ENCODE data around the gene SH3GL2.

Gene SH3GL2

GRCh38 chr9:17611917-17612316 is 33.1 kb downstream of the SH3GL2 start:
- no peak for DNase-seq

DNA sequence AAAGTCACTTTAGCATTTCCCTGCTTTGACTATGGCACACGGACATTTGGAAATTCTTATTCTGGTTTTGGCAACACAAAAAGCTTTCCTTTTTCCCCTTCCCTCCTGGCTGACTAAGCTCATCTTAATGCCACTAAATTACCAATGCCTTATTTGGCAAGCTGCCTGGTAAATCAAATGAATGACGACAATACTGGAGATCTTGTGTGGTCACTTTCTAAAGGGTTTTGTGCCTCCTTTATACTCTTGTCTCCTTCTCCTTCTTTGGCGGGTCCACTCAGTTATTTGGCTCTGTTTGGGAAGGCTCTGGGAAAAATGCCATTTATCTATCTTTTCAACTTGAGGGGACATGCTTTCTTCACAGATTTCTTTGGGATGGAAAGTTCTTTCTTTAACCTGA is 34.9 kb downstream of the SH3GL2 start:
- DNase-seq = no peak

DNA sequence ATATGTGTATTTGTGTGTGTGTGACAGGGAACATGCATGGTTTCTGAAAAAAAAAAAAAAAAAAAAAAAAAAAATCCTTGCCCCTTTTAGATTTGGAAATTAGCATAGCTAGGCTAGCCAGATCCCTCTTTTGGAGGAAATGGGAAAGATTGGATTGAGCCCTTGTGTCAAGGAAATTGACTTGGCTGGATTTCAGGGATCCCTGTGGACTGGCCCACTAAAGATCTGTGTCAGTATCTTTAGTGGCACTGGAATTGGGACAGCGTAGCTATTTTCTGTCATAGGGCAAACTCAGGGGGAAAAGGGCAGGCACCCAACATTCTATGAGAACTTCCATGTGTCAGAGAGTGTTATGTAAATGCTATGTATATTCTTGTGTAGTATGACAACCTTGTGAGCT is 35.4 kb downstream of the SH3GL2 start:
- no peak for DNase-seq

- DNase-seq = no peak
These were observed 36.0 kb downstream of the SH3GL2 start for GRCh38 chr9:17614903-17615302.

GRCh38 chr9:17622141-17622540 is 43.3 kb downstream of the SH3GL2 start:
- DNase-seq = no peak

DNA sequence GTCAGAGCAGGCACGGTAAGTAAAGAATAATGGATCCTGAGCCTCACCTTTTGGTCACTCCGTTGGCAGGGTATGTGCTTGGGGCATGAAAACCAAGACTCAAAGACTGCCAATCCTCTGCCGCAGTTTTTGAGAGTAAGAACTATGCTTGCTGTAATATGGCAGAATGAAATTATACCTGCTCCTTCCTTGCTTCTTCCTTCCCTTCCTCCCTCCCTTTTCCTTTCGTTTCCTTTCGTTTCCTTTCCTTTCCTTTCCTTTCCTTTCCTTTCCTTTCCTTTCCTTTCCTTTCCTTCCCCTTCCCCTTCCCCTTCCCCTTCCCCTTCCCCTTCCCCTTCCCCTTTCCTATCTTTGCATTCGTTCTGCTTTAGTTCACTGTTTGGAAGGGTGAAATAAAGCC is 43.9 kb downstream of the SH3GL2 start:
- no peak for DNase-seq

DNA sequence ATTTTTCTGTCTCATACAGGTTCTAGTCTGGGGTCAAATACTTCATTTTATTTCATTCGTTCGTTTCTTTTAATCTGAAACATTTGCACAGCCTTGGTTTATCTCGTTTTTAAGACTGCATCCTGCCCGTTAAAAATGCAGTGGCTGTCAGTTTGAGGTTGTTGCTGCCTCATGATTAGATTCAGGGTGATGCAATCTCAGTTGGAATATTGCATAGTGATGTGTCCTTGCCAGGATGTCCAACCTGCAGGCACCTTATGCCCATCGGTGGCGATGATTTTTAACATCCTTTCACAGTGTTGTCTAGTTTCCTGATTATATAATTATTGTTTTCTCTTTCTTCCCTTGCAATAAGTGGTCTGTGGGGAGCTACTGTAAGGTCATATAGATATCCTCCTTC is 45.1 kb downstream of the SH3GL2 start:
- no peak for DNase-seq

DNA sequence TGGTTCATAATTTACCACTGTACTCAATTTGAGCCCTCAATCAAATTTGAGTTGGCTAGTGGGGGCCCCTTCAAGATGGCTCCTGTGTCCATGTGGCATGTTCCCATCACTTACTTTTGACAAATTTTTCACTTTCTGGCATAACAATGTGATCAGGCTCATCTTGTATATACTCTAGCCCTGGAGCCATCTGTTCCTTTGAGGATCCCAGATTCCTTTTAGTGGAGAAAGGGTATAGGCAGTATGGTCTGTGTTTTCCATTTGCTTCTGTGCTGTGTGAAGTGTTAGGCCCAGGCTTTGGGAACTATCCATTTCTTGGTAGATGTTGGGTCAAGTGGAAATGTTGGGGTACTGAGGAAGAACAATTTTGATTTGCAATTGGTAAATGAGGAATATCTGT is 45.7 kb downstream of the SH3GL2 start:
- DNase-seq = no peak

DNA sequence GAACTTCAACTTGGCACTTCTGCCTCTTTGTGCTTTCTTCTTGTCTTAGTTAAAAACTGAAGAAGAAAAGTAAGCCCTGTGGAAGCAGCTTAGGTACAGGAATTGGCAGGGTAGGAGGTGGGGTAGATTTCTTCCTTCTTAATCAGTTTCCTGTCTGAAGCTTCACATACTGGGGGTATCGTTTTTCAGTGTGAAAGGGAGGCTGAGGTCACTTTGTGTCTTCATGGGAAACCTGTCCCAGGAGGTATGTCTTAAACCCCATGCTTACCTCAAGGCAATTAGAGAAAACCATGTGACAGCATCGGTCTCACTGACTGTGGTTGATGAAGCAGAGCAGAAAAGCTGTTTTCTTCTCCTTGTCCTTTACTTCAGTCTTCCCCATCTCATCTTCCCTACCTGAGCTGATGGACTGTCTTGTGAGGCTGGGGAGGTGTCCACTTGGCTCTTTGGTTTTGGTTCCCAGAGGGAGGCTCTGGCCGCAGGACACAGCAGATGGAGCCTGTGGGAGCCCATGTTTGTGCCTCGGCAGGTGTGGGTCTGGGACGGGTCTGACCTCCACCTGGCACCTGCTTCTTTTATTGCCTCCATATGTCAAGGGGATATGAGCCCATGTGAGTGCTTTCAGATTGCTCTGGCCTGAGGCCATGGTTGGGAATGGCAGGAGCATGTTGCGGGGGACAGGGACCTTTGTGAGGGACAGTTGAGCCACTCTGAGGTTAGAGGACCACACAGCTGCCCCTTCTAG is 47.0 kb downstream of the SH3GL2 start:
- DNase-seq = no peak

DNA sequence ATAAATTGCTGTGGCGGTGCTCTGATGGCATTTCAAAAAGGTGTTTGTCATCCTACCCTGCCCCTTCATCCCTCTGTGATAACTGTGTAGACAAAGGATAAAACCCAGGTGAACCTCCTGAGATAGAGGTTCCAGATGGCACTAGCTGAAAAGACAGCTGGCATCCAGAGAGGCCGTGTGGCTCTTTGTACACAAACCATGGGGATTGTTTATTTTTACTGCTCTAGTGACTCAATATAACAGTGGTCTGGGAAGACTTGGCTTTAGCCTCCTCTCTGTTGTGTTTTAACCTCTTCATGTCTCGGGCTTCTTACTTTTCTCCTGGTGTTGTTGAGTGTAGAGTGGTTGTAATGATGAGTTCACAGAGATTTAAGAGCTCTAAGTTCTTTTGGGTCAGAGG is 48.8 kb downstream of the SH3GL2 start:
- DNase-seq = no peak

- DNase-seq = no peak
These were observed 49.8 kb downstream of the SH3GL2 start for GRCh38 chr9:17628624-17629023.

- no peak for DNase-seq
These were observed 51.7 kb downstream of the SH3GL2 start for GRCh38 chr9:17630531-17630949.

DNA sequence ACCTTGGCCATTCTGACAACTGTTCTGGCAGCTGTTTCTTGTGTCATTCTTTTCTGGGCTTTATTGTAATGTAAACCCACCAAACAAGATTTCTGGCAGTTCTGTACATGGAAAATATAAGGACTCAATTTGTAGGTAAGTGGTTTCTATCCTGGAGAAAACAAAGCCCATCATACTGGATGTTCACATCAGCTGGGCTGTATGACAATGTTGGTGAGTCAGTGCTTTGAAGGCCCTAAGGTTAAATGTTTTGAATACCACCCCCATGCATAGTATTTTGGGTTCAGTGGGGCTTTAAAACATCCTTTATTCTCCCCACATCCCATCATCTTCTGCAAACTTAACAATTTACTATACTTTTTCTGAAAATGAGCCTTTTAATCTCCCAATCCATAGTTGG is 52.5 kb downstream of the SH3GL2 start:
- no peak for DNase-seq

DNA sequence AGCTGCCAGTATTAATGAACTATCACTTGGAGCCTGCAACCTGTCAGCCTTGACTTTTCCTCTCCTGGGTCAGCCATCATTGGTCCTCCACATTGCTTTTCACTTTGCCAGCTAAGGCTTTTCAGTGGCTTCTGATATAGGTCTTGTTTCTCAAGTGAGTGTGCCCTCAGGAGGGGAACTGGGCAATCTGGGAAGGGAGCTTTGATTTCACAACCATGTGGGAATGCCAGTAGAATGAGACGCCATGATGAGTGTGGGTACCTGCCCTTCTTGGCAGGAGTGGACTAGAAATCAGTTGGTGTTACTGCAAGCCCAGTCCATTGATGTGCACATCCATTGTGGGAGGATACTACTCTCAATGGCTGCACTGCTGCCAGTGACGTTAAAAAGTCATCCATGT is 54.1 kb downstream of the SH3GL2 start:
- no peak for DNase-seq

DNA sequence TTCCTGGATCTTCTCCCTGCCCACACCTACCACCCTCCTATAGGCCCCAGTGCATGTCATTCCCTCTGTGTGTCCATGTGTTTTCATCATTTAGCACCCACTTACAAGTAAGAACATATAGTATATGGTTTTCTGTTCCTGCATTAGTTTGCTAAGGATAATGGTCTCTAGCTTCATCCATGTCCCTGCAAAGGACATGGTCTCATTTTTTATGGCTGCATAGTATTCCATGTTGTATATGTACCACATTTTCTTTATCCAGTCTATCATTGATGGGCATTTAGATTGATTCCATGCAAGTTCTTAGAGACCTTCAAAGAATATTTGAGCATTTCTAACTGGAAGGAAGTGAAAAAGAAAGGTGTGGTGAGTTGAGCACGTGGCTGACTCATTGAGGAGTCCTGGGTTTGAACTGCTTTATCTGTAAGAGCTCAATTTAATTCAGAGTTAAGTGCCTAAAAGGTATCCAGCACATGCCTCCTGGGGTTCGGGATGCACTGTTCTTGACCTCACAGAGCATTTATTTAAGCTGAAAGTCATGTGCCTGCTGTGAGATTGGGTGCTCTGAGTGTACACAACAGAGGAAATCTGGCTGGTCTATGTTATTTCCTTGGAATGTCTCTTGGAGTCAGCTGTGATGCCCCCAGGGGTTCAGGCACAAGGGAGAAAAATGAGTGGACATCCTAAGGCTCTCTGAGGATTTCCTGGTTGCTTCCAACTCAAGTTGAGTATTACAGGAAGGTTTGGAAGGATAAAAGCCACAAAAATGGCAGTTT is 56.4 kb downstream of the SH3GL2 start:
- DNase-seq = no peak

GRCh38 chr9:17636349-17636748 is 57.5 kb downstream of the SH3GL2 start:
- no peak for DNase-seq

DNA sequence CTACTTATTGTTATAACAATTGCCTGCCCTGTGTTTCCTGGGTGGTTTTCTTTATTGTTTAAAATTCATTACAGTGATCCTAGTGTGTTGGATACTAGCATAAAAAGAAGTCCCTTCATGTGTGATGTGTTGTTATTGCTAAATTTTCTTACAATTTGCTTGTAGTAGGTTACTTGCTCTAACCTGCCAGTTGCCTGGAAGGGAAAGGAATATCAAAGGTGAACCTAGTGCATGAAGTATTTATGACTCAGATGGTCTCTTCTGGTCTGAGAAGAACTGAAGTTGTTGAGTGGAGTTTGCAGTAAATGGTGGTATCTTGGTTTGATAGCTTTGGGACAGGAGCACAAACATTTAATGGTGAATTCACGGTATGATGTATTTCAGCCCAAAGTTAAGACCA is 58.0 kb downstream of the SH3GL2 start:
- no peak for DNase-seq

DNA sequence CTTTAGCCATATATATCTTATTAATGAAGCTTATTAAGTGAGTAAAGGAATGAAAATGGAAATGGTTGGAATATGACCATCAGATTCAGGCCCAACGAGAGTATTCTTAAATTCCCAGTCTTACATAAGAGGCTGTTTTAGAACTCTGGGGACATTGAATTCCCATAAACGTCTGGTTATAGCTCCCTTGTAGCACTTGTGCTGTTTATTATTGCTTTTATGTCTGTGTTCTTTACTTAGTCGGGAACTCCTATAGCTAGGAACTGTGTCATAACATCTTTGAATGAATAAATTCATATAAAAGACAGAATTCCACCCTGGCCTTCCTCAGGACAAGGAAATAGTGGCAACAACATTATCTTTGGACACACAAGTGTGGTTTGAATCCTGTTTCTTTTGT is 58.4 kb downstream of the SH3GL2 start:
- DNase-seq = no peak

DNA sequence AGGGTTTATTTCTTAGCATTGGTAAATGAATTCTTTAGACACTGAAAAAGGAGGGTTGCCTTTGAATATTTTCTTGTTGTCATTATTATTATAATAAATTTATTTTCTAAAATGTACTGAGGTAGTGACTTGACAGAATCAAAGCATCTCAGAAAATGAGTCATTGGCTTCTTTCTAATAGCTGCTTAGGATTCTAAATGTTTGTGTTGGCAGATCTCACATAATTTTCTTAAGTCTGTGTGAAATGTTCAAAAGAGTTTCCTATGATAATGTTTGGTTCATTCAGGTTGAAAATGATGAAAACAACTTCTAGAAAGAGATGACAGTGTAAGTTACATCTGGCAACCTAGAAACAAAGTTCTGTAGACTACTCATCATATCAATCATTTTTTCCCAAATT is 69.7 kb downstream of the SH3GL2 start:
- DNase-seq = no peak

DNA sequence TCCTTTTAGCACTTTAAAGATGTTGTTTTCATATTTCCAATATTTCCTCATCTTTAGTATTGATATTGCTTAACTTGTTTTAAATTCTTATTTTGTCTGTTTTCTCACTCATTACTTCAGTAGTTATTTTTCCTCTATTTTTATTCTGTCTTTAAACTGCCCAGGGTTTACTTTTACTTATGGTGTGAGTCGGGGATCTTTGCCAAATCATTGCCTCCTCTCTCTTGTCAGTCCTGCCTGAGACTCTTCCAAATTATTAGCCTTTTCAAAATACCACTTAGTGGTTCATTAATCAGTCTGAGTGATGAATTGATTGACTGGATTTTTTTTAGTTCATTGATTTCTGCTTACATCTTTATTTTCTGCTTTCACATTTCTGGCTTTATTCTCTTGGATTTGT is 72.9 kb downstream of the SH3GL2 start:
- no peak for DNase-seq

GRCh38 chr9:17653947-17654465 is 75.1 kb downstream of the SH3GL2 start:
- DNase-seq = no peak

- no peak for DNase-seq
These were observed 78.0 kb downstream of the SH3GL2 start for GRCh38 chr9:17656889-17657288.

DNA sequence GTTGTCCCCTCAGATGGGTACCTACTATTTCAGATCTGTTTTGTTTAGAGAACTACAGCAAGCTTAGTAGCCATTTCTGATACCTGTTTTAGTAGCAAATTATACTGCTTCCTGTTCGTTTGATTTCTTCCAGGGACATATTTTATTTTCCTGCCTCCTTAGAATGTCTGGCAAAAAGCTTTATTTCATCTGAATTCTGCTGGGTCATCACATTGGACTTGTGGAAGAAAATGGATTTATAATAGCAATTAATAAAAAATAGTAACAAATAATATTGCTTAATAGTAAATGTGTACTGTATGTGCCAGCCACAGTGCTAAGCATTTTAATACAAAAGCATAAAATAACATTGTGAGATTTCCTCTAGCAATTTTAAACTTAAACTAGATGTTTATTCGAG is 79.4 kb downstream of the SH3GL2 start:
- DNase-seq = no peak

- no peak for DNase-seq
These were observed 81.3 kb downstream of the SH3GL2 start for GRCh38 chr9:17660158-17660557.

Data from NCI-H1436 (cell line).